ENCODE measurements around the gene PHF2.
A peak's percentile ranks its signal among the peaks of the same experiment; 100 is the strongest.

The PHF2 gene

GRCh38 chr9:93678199-93679019 is 102.0 kb downstream of the PHF2 start:
- no peak for DNase-seq (ENCODE audit: low spot score)

DNA sequence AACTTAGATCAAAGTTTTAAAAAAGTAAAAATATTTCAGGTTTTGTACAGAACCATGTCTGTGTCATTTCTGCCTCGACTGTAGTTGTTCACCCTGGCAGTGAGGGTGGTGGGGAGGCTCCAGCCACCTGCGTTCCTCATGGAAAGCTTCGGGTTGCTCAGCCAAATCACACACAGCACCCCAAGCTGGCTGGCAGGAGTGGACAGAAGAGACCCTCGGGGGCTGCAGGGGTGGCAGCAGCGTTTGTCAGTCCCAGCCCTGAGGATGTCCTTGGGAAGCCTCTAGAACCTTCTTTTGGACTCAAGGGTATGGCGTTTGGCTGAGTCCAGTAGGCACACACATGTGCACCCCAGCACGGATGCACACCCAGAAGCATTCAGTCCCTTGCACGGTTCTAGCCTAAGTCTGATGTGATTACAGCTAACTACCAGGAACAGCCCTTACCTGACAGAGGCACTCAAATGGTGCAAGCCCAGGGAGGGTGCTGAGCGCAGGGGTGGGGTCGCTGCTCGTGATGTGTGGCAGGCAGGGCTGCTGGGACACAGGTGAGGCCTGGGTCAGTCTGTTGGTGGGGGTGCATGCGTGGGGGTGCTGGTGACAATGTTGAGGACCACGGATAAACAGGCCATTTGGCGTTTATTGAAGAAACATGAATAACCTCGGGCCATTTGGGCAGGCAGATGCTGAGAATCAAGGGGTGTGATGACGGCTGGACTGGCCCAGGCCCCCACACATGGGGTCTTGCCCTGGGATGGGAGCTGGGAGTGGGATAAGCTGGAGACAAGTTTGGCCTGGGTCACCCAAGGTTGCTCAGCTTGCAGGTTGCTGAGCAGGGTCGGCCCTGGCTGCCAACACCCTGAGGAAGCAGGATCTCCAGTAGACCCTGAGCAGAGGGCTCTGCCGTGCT is 103.4 kb downstream of the PHF2 start:
- peak; percentile 8 for DNase-seq (ENCODE audit: low spot score)

DNA sequence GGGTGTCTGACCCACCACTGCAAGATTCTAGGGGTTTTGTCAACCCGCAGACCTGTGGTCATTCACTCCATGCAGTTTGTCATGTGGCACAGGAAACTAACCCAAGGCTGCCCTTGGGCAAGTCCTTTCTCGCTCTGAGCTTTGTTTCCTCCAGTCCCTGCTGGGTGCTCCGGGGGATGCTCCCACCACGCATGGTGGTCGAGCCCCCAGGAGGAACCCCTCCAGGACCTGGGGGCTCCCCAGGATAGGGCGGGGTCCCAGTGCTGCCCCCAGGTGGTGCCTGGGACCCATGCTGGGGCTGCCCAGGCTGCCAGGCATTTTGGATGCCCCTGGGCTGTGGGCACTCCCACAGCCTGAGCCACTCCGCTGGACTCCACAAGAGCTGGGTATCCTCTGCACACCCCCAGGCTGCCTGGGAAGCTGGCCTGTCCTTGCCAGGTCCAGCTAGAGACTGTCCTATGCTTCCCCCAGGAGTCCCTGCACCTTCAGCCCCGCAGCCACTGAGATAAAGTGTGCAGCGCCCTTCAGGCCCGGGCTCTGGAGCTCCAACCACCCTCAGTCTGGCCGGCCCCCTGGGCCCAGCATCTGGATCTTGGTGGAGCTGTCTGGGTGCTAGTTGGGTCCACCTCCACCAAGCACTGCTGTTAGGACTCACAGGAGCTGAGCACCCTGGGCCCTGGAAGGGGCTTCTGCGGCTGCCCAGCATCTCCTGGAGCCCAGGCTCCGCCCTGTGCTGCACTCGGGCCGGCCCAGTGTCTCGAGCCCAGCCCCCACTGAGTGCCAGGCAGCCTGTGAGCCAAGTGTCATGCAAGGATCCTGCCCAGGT is 104.3 kb downstream of the PHF2 start:
- DNase-seq (ENCODE audit: low spot score): peak; percentile 13

DNA sequence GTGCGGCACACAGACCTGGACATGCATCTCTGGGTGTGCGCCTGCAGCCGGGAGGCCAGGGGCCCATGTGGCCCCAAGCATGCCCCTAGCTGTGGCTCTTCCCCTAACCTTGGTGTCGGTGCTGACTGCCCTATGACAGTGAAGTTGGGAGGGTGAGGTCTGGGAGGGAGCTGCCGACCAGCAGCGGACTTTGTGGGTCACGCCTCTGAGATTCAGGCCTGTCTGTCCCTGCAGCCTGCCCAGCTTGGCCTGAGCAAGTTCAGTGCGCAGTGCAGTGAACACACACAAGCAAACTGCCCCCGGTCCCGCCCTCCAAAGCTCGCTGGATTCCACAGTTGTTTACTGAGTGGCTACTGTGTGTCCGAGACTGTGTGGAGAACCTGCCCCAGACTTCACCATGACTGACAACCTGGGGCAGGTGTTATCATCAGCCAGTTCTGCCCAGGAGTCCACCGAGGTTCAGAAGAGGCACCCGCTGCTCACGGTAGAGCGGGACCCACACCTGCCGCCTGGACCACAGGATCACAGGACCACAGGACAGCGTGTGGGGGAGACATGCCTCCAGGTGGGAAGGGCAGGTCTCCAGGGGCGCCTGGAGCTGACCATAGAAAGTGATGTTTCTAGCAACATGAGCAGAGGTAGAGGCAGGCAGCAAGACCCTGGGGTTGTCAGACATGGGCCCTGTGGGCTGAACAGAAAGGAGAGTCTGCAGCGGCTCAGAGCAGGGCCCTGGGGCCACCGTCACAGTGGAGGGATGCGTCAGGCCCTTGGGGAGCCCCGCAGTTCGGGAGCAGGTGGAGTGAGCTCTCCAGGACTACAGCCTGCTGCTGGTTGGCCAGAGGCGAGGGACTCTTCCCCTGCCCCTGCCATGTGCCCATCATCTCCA is 105.1 kb downstream of the PHF2 start:
- peak; percentile 9 for DNase-seq (ENCODE audit: low spot score)

GRCh38 chr9:93682155-93682968 is 106.0 kb downstream of the PHF2 start:
- DNase-seq (ENCODE audit: low spot score): peak; percentile 85

DNA sequence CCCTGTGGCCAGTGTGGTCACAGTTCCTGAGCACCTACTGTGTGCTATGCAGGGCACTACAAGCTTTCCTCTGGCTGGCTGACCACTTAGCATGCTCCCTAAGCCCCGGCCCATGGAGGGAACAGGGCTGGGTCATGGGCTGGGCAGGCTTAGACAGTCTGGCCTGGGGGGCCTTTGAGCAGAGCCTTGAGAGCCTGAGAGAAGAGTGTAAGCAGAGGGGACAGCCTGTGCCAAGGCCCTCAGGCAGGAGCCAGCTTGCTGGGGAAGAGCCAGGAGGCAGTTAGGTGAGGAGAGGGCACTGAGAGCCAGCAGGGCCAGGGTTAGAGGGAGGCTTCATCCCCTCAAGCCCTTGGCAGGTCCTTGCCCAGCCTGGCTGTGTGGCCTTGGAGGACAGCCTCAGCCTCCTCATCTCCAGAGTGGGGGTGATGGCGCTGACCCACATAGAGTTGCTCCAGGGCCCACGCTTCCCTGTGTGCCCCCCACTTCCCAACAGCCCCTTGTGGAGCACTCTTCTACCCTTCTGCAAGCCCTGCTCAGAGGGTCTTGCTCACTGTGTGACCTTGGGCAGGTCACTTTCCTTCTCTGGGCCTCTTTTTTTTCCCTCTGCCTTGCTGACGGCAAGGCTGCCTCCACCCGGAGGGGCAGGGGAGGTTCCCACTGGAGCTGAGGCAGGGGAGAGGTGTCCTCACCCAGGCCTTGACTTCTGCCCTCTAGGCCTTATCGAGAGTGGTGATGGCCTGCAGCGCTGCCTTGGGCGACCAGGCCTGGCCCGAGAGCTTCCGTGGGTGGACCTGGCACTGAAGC is 107.1 kb downstream of the PHF2 start:
- DNase-seq (ENCODE audit: low spot score): peak; percentile 6

GRCh38 chr9:93684161-93684765 is 107.9 kb downstream of the PHF2 start:
- DNase-seq (ENCODE audit: low spot score): no peak

- peak; percentile 28 for DNase-seq (ENCODE audit: low spot score)
Measured at GRCh38 chr9:93684806-93685543, 108.6 kb downstream of the PHF2 start.

- peak; percentile 5 for DNase-seq (ENCODE audit: low spot score)
Measured at GRCh38 chr9:93686127-93686879, 109.9 kb downstream of the PHF2 start.

DNA sequence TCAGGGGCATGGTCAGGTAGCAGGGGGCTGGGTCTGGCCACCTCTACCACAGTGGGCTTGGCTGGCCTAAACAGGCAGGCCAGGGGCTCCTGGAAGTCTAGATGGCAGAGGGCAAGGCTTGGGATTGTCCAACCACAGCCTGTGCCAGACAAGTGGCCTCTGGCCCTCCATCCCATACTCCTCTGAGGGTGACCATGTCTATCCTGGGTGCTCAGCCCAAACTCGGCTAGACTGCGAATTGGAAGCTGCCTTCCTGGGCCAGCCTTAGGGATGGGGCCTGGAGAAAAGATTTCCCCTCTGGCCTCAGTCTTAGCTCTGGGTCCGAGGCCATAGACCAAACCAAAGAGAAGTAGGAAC is 110.5 kb downstream of the PHF2 start:
- DNase-seq (ENCODE audit: low spot score): no peak

- no peak for DNase-seq (ENCODE audit: low spot score)
Measured at GRCh38 chr9:93690618-93691017, 114.2 kb downstream of the PHF2 start.

DNA sequence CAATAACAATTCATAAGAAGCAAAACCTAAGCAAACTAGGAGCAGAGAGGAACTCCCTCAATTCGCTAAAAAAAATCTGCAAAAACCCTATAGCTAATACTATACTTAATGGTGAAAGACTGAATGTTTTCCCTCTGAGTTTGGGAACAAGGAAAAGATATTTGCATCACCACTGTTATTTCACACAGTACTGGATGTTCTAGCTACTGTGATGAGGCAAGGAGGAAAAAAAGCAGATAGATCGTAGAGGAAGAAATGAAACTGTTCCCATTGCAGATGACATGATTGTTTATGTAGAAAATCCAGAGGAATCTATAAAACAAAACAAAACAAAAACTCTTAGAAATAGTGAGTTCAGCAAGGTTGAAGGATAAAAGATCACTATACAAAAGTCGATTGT is 116.7 kb downstream of the PHF2 start:
- DNase-seq (ENCODE audit: low spot score): no peak

GRCh38 chr9:93697352-93698139 is 121.2 kb downstream of the PHF2 start:
- no peak for DNase-seq (ENCODE audit: low spot score)

GRCh38 chr9:93698140-93698908 is 121.9 kb downstream of the PHF2 start:
- DNase-seq (ENCODE audit: low spot score): no peak

GRCh38 chr9:93699650-93700049 is 123.3 kb downstream of the PHF2 start:
- no peak for DNase-seq (ENCODE audit: low spot score)
